Astrocyte (in vitro differentiated cells and primary cell): ENCODE measurements around the gene DMRT2.
A peak's percentile ranks its signal among the peaks of the same experiment; 100 is the strongest.

ENCODE experiments used
- EZH2 ChIP-seq: IDR thresholded peaks from 2 replicates; pipeline ENCODE4 v1.6.1; 2012; ENCODE audit warnings: mild to moderate bottlenecking, low read length, inconsistent platforms; ENCODE audit not compliant: insufficient read depth
- TF ChIP-seq, protein P1 (sequence below): IDR thresholded peaks from 2 replicates; pipeline ENCODE4 v1.5.1; 2011; ENCODE audit warnings: low read depth, mild to moderate bottlenecking, inconsistent platforms, low read length, moderate library complexity; ENCODE audit not compliant: insufficient read depth

GRCh38 chr9:1051584-1052275 lies 1.6 kb downstream of the DMRT2 start:
- TF ChIP-seq, protein P1, sequence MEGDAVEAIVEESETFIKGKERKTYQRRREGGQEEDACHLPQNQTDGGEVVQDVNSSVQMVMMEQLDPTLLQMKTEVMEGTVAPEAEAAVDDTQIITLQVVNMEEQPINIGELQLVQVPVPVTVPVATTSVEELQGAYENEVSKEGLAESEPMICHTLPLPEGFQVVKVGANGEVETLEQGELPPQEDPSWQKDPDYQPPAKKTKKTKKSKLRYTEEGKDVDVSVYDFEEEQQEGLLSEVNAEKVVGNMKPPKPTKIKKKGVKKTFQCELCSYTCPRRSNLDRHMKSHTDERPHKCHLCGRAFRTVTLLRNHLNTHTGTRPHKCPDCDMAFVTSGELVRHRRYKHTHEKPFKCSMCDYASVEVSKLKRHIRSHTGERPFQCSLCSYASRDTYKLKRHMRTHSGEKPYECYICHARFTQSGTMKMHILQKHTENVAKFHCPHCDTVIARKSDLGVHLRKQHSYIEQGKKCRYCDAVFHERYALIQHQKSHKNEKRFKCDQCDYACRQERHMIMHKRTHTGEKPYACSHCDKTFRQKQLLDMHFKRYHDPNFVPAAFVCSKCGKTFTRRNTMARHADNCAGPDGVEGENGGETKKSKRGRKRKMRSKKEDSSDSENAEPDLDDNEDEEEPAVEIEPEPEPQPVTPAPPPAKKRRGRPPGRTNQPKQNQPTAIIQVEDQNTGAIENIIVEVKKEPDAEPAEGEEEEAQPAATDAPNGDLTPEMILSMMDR, result no peak
- peak; percentile 24 for TF ChIP-seq EZH2
